GM21528 (cell line): Measurements from ENCODE around the gene CTSW.
A peak's percentile ranks its signal among the peaks of the same experiment; 100 is the strongest.

Source experiments
- ATAC-seq: cut with Tn5 transposase; IDR thresholded peaks from one replicate; pipeline ENCODE4 v1.9.1; 2021; ENCODE audit warnings: mild to moderate bottlenecking, moderate library complexity; ENCODE audit not compliant: unreplicated experiment, low FRiP score

The CTSW gene

GRCh38 chr11:65919573-65920371 lies 40.1 kb downstream of the CTSW start:
- ATAC-seq = peak; percentile 41

GRCh38 chr11:65920372-65920802 lies 40.8 kb downstream of the CTSW start:
- no peak for ATAC-seq

GRCh38 chr11:65921033-65921555 lies 41.5 kb downstream of the CTSW start:
- ATAC-seq = no peak

GRCh38 chr11:65921876-65922275 lies 42.2 kb downstream of the CTSW start:
- no peak for ATAC-seq

- ATAC-seq = no peak
Measured at GRCh38 chr11:65922565-65922964, 42.9 kb downstream of the CTSW start.

- no peak for ATAC-seq
Measured at GRCh38 chr11:65925397-65925796, 45.8 kb downstream of the CTSW start.

GRCh38 chr11:65927904-65928397 lies 48.3 kb downstream of the CTSW start:
- ATAC-seq = no peak

- ATAC-seq = no peak
Measured at GRCh38 chr11:65928667-65929066, 49.0 kb downstream of the CTSW start.

GRCh38 chr11:65931773-65932557 lies 52.3 kb downstream of the CTSW start:
- no peak for ATAC-seq

- ATAC-seq = no peak
Measured at GRCh38 chr11:65932558-65932919, 52.9 kb downstream of the CTSW start.
